GM18867 (cell line): ENCODE data around the gene KRT6C.

Experiments used
- ATAC-seq: cut with Tn5 transposase; IDR thresholded peaks from one replicate; pipeline ENCODE4 v1.9.1; 2021; ENCODE audit warnings: mild to moderate bottlenecking, moderate library complexity; ENCODE audit not compliant: unreplicated experiment

Gene KRT6C

GRCh38 chr12:52436000-52436827 is 37.4 kb downstream of the KRT6C start:
- ATAC-seq = no peak

- ATAC-seq = no peak
Measured at GRCh38 chr12:52435659-52435999, 38.0 kb downstream of the KRT6C start.

GRCh38 chr12:52434760-52435530 is 38.7 kb downstream of the KRT6C start:
- ATAC-seq = no peak

DNA sequence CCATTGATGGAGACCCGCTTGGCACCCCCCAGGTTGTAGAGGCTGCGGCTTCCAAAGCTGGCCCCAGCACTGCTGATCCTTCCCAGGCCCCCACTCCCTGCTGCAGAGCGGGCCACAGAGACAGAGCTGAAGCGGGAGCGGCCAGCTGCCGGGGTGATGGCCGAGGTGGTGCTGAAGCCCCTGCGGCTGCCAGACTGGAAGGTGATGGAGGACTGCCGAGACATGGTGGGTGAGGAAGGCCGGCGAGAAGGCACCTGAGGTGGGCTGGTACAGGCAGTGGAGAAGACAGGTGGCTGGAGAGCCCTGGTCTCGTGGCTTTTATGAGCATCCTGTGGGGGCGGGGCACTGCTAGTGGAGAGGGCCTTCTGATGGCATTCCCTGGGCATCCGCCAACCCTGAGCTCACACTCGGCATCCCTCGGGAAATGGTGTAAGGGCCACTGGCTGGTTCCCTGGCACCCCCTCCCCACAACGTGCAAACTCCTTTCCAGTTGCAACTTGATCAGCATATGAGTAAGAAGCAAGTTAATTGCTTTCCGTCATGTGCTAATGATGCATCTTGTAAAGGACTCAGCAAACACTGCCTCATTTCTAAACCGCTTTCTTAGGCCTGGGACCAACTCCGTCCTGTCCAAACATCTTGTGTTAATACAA is 39.4 kb downstream of the KRT6C start, which contains the start of gene KRT75:
Gene KRT75, minus strand, starts transcription at position 291 of the 653 bp plus-strand sequence. Its CDS starts 67 bp downstream, at position 224.
- no peak for ATAC-seq

GRCh38 chr12:52433501-52434080 is 40.0 kb downstream of the KRT6C start:
- no peak for ATAC-seq

GRCh38 chr12:52432559-52433207 is 40.9 kb downstream of the KRT6C start:
- ATAC-seq = no peak

GRCh38 chr12:52428121-52428520 is 45.5 kb downstream of the KRT6C start:
- ATAC-seq = no peak

DNA sequence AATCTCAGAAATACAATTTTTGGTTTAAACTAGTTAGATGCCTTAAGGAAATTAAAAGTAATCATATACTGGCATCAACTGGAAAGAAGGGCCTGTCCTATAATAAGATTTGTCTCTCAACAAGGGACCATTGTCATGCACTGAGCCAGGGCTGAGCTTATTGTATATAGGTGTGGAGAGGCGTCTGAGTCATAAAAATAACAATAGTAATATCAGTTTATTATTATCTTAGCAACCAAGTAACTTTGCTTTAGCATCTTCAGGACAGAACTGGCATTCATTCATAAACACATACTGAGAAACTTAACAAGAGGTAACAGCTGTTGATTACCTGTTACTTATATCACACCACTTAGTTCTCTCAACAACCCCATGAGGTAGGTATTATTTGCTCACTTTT is 46.5 kb downstream of the KRT6C start:
- no peak for ATAC-seq

DNA sequence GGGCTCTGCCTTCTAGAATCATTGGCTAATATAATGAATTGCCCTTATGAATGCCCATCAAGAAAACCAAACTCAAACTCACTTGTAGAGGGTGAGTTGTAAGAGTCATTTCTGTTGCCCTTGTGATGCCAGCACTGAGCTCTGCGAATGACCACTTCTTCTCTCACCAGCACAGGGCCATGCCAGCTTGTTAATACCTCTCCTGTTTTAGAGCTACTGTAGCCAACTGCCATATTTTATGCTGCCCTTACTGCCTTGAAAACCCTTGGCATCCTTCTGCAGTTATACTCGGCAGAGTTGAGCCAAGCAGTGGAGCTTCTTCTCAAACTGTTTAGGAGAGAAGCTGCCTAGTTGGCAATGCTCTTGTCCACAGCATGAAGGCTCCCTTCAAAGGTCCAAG is 47.6 kb downstream of the KRT6C start:
- ATAC-seq = no peak

DNA sequence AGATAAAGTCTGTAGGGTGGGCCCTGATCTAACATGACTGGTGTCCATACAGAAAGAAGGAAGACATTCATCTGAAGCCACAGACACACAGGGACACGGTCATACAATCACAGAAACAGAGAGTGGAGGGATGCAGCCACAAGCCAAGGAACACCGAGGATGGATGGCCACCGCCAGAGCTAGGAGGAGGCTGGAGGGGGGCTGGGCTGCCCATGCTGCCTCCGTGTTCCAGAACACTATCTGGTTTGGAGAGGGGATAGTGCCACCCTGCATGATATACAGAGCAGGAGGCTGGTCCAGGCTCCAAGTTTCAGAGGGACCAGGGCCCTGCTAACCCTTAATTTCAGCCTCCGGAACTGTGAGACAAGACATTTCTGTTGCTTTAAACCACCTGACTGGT is 48.1 kb downstream of the KRT6C start:
- no peak for ATAC-seq

- no peak for ATAC-seq
Measured at GRCh38 chr12:52423661-52424500, 49.7 kb downstream of the KRT6C start.

- ATAC-seq = no peak
Measured at GRCh38 chr12:52423035-52423434, 50.6 kb downstream of the KRT6C start.

DNA sequence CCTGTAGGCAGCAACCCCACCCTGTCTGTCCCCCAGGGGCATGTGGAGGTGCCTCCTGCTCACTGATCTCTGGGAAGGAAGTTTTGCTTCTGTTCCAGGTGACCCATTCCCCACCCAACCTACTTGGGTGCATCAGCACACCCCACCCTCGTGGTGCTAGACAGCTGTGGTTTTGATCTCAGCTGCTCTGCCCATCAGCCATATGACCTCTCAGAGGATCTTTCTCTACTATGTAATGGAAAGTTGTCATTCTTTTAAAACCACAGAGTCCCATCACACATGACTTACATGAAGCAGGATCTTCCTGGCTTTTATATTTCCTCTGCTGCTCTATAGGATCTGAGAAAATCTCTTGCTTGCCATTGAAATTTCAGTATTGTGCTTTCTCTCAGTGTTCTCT is 53.9 kb downstream of the KRT6C start:
- ATAC-seq = no peak

DNA sequence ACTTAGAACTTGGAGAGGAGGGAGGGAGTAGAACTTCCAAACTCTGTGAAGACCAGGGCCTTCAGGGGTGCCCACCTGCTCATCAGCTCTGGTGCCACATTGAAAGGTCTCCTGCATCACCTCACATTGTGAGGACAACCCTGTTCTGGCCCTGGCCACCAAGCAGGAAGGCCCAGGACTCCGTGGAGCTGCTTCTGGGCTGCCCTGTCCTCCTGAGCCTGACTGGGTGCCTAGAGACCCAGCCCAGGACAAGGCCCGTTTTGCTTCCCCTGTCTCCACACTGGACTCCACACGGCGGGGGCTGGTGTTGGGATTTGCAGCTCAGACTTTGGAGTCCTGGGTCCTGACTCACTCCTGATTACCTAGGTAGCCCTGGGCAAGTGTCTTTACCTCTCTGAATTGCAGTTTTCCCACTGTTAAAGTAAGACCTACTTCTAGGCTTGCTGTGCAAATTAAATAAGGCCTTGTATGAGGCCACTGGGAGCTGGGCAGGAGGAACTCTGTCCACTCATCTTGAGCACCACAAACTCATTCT is 55.0 kb downstream of the KRT6C start:
- ATAC-seq = no peak
